C4-2B (cell line): ENCODE measurements around the gene TPH1.

Experiments
- CTCF ChIP-seq: fragments of 450-650 bp; conservative IDR thresholded peaks from 2 replicates; pipeline ENCODE4 v1.5.1; 2017; ENCODE audit warnings: mild to moderate bottlenecking
- ZFX ChIP-seq: fragments of 450-650 bp; IDR thresholded peaks from 2 replicates; pipeline ENCODE4 v1.6.1; 2017

- TF ChIP-seq CTCF (no peak), ZFX (no peak)
Measured at GRCh38 chr11:18075444-18075843, 29.4 kb upstream of the TPH1 start.
